ENCODE measurements around the gene SBSN. TPM values are rescaled to one million over a fixed set of nuclear protein-coding genes. Genes with fewer than 3 reads are reported as not detected.

The SBSN gene
- total RNA-seq, 1 donor = not detected

- DNase-seq (ENCODE audit: low read depth in 2 of 3, low spot score in 2 of 3) = no peak
These were observed 27.3 kb upstream of the SBSN start for GRCh38 chr19:35555301-35556005.

GRCh38 chr19:35554076-35554475 is 26.0 kb upstream of the SBSN start:
- no peak for DNase-seq (ENCODE audit: low read depth in 2 of 3, low spot score in 2 of 3)

GRCh38 chr19:35553385-35554000 is 25.4 kb upstream of the SBSN start:
- DNase-seq (ENCODE audit: low read depth in 2 of 3, low spot score in 2 of 3) = no peak

GRCh38 chr19:35552534-35553384 is 24.6 kb upstream of the SBSN start:
- no peak for DNase-seq (ENCODE audit: low read depth in 2 of 3, low spot score in 2 of 3)

- no peak for DNase-seq (ENCODE audit: low read depth in 2 of 3, low spot score in 2 of 3)
These were observed 23.1 kb upstream of the SBSN start for GRCh38 chr19:35551091-35551810.

GRCh38 chr19:35549879-35550523 is 21.9 kb upstream of the SBSN start:
- no peak for DNase-seq (ENCODE audit: low read depth in 2 of 3, low spot score in 2 of 3)

GRCh38 chr19:35549174-35549788 is 21.2 kb upstream of the SBSN start:
- DNase-seq (ENCODE audit: low read depth in 2 of 3, low spot score in 2 of 3) = peak; percentile 52 to 85 (median 58)

GRCh38 chr19:35546532-35546931 is 18.4 kb upstream of the SBSN start:
- DNase-seq (ENCODE audit: low read depth in 2 of 3, low spot score in 2 of 3) = no peak

- peak in 1 of 3 donors; percentile 19 for DNase-seq (ENCODE audit: low read depth in 2 of 3, low spot score in 2 of 3)
These were observed 17.8 kb upstream of the SBSN start for GRCh38 chr19:35545855-35546381.

- peak; percentile 54 to 84 (median 83) for DNase-seq (ENCODE audit: low read depth in 2 of 3, low spot score in 2 of 3)
These were observed 17.1 kb upstream of the SBSN start, which contains the start of gene TMEM147 for GRCh38 chr19:35545001-35545854. TSS of gene TMEM147 (plus strand) at chr19:35545626. CDS start at chr19:35545740, 114 bp downstream.

- no peak for DNase-seq (ENCODE audit: low read depth in 2 of 3, low spot score in 2 of 3)
These were observed 16.1 kb upstream of the SBSN start for GRCh38 chr19:35544110-35544802.

GRCh38 chr19:35543280-35544109 is 15.4 kb upstream of the SBSN start:
- no peak for DNase-seq (ENCODE audit: low read depth in 2 of 3, low spot score in 2 of 3)

- no peak for DNase-seq (ENCODE audit: low read depth in 2 of 3, low spot score in 2 of 3)
These were observed 14.1 kb upstream of the SBSN start for GRCh38 chr19:35542209-35542608.

GRCh38 chr19:35540356-35540927 is 12.3 kb upstream of the SBSN start:
- DNase-seq (ENCODE audit: low read depth in 2 of 3, low spot score in 2 of 3) = no peak

- DNase-seq (ENCODE audit: low read depth in 2 of 3, low spot score in 2 of 3) = no peak
These were observed 11.7 kb upstream of the SBSN start for GRCh38 chr19:35539850-35540249.

- DNase-seq (ENCODE audit: low read depth in 2 of 3, low spot score in 2 of 3) = no peak
These were observed 11.2 kb upstream of the SBSN start for GRCh38 chr19:35539314-35539713.
